SU-DHL-6 (cell line): ENCODE results near the gene MME.

Experiments
- H2AFZ ChIP-seq: fragments of 200-600 bp; sonication (generic); 2 replicates; pipeline ENCODE4 v1.6.1; 2014; ENCODE audit warnings: low read depth, mild to moderate bottlenecking, moderate library complexity, mixed read lengths, antibody characterized with exemption, low read length; ENCODE audit not compliant: severe bottlenecking
- H3F3A ChIP-seq: fragments of 200-600 bp; shearing (Covaris generic); 2 replicates; pipeline ENCODE4 v1.6.0; 2016; ENCODE audit warnings: antibody characterized with exemption, mild to moderate bottlenecking; ENCODE audit not compliant: insufficient read depth
- H3K27ac ChIP-seq: fragments of 200-600 bp; sonication (generic); 2 replicates; pipeline ENCODE4 v1.5.1; 2016; ENCODE audit warnings: low read depth, mild to moderate bottlenecking, low read length, moderate library complexity, mixed read lengths
- H3K27me3 ChIP-seq: fragments of 200-600 bp; sonication (generic), shearing (Covaris generic); 2 replicates; pipeline ENCODE4 v1.6.0; 2014; ENCODE audit warnings: mild to moderate bottlenecking, low read length
- H3K36me3 ChIP-seq: fragments of 200-600 bp; sonication (generic); 2 replicates; pipeline ENCODE4 v1.6.1; 2014; ENCODE audit warnings: mild to moderate bottlenecking, low read length, mixed read lengths
- H3K4me2 ChIP-seq: fragments of 300-600, 200-600 bp; shearing (Covaris generic), sonication (generic); 2 replicates; pipeline ENCODE4 v1.6.0; 2014; ENCODE audit warnings: low read length, low read depth, mild to moderate bottlenecking; ENCODE audit not compliant: poor library complexity, severe bottlenecking
- H3K4me3 ChIP-seq: fragments of 200-600 bp; sonication (generic); 2 replicates; pipeline ENCODE4 v1.5.1; 2014; ENCODE audit warnings: antibody characterized with exemption, low read length, mild to moderate bottlenecking, mixed read lengths; ENCODE audit not compliant: insufficient read depth, poor library complexity, severe bottlenecking
- H3K79me2 ChIP-seq: fragments of 200-600 bp; sonication (generic); 2 replicates; pipeline ENCODE4 v1.6.1; 2014; ENCODE audit warnings: mild to moderate bottlenecking, low read length, moderate library complexity; ENCODE audit not compliant: insufficient read depth
- H3K9ac ChIP-seq: fragments of 200-600 bp; sonication (generic); 2 replicates; pipeline ENCODE4 v1.7.0; 2014; ENCODE audit warnings: mild to moderate bottlenecking, low read length
- H3K9me2 ChIP-seq: fragments of 200-600 bp; sonication (generic); replicated peaks from 2 replicates; pipeline ENCODE4 v1.6.1; 2014; ENCODE audit warnings: low read length; ENCODE audit not compliant: insufficient read depth
- H3K9me3 ChIP-seq: fragments of 200-600 bp; sonication (generic); 2 replicates; pipeline ENCODE4 v1.6.1; 2014; ENCODE audit warnings: low read length, mixed read lengths; ENCODE audit not compliant: insufficient read depth
- H4K20me1 ChIP-seq: fragments of 200-600 bp; sonication (generic); 2 replicates; pipeline ENCODE4 v1.6.1; 2014; ENCODE audit warnings: low read depth, mild to moderate bottlenecking, antibody characterized with exemption, low read length, moderate library complexity, mixed read lengths
- CTCF ChIP-seq: fragments of 200-600 bp; sonication (generic); IDR thresholded peaks from one replicate; pipeline ENCODE4 v1.5.1; 2017; ENCODE audit warnings: antibody characterized with exemption, mild to moderate bottlenecking, low read length, moderate library complexity; ENCODE audit not compliant: insufficient read depth, poor library complexity, severe bottlenecking
- EZH2phosphoT487 ChIP-seq: fragments of 200-600 bp; sonication (generic), shearing (Covaris generic); conservative IDR thresholded peaks from 2 replicates; pipeline ENCODE4 v1.6.1; 2018; ENCODE audit warnings: mild to moderate bottlenecking, antibody characterized with exemption, low read length, moderate library complexity, mixed read lengths

Gene MME

DNA sequence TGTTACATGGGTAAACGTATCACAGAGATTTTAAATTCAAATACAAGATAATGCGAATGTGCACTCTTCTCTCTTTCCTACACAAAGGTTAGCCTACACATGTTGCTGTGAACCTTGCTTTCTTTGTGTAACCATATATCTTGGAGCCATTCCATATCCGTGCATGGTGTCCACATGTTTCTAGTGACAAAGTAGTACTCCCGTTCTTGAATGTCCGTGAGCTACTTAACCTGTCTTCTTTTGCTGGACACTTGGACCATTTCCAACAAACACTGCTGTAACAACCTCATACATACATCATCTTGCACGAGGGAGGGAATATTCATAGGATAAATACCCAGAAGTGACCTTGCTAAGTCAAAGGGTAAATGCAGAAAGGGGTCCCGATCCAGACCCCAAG lies 138.3 kb downstream of the MME start:
- Histone ChIP-seq H3K4me3 (no peak overlapping the region), H3K9ac (no peak overlapping the region), H3K4me2 (no peak overlapping the region), H3K27ac (no peak overlapping the region), H3K27me3 (no peaks in the 10 kb centered on the region), H3K9me3 (no peaks in the 10 kb centered on the region), H3K9me2 (no peaks in the 10 kb centered on the region), H3K36me3 (no peaks in the 10 kb centered on the region), H3F3A (no peaks in the 10 kb centered on the region), H2AFZ (no peak overlapping the region), H3K79me2 (no peaks in the 10 kb centered on the region), H4K20me1 (no peaks in the 10 kb centered on the region)
- no peak for TF ChIP-seq EZH2phosphoT487
- TF ChIP-seq CTCF, result no peak

DNA sequence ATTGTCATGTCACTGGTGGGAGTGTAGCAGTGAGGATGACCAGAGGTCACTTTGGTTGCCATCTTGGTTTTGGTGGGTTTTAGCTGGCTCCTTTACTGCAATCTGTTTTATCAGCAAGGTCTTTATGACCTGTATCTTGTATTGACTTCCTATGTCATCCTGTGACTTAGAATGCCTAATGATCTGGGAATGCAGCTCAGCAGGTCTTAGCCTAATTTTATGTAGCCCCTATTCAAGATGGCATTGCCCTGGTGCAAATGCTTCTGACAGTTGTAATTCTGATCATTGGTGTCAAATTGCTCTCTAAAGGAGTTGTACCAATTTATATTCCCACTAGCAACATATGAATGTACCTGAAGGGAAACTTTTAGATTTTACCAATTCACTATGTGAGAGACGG lies 139.0 kb downstream of the MME start:
- Histone ChIP-seq H2AFZ (no peak overlapping the region), H3K4me2 (no peak overlapping the region), H3K9me2 (no peaks in the 10 kb centered on the region), H3K9ac (no peak overlapping the region), H3K27me3 (no peaks in the 10 kb centered on the region), H3K4me3 (no peak overlapping the region), H3K27ac (no peak overlapping the region), H3K79me2 (no peaks in the 10 kb centered on the region), H4K20me1 (no peaks in the 10 kb centered on the region), H3K9me3 (no peaks in the 10 kb centered on the region), H3K36me3 (no peaks in the 10 kb centered on the region), H3F3A (no peaks in the 10 kb centered on the region)
- TF ChIP-seq EZH2phosphoT487, result no peak
- no peak for TF ChIP-seq CTCF

DNA sequence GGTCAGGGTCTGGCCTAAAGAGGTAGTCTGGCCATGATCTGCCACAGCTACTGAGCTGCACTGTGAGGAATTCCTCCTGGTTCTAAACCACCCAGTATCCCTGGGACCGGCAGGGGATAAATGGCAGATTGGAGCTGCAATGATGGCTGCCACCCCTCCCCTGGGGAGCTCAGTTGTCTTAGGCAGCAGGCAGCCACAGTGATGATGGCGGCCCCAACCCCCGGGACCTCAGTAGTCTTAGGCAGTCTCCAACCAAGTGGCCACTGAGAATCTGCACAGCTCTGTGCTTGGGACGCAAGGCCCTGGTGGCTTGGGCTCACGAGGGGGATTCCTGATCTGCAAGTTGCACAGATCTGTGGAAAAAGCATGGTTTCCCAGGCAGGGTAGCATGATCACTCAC lies 145.3 kb downstream of the MME start:
- Histone ChIP-seq H3K9me3 (no peaks in the 10 kb centered on the region), H3K36me3 (no peaks in the 10 kb centered on the region), H3K79me2 (no peaks in the 10 kb centered on the region), H3K9me2 (no peaks in the 10 kb centered on the region), H3F3A (no peaks in the 10 kb centered on the region), H3K4me2 (no peak overlapping the region), H3K4me3 (no peak overlapping the region), H4K20me1 (no peaks in the 10 kb centered on the region), H2AFZ (no peak overlapping the region), H3K27ac (no peak overlapping the region), H3K9ac (no peak overlapping the region), H3K27me3 (no peaks in the 10 kb centered on the region)
- TF ChIP-seq CTCF (no peak), EZH2phosphoT487 (no peak)

- H3K4me3 ChIP-seq, result no peak overlapping the region
- no peak overlapping the region for H3K27ac ChIP-seq
- TF ChIP-seq CTCF, result no peak
- no peak for TF ChIP-seq EZH2phosphoT487
- H3K4me2 ChIP-seq, result no peak overlapping the region
- no peaks in the 10 kb centered on the region for H3K79me2 ChIP-seq
- no peak overlapping the region for H2AFZ ChIP-seq
- H3K9me2 ChIP-seq, result no peaks in the 10 kb centered on the region
- H3K36me3 ChIP-seq, result no peaks in the 10 kb centered on the region
- H3K9ac ChIP-seq, result no peak overlapping the region
- H4K20me1 ChIP-seq, result no peaks in the 10 kb centered on the region
- H3F3A ChIP-seq, result no peaks in the 10 kb centered on the region
- no peaks in the 10 kb centered on the region for H3K27me3 ChIP-seq
- no peaks in the 10 kb centered on the region for H3K9me3 ChIP-seq
Measured at GRCh38 chr3:155227141-155227540, 147.0 kb downstream of the MME start.
